Left cardiac atrium (tissue), 4 donors: Measurements from ENCODE around the gene CD44. TPM values are rescaled to one million over a fixed set of nuclear protein-coding genes. Genes with fewer than 3 reads are reported as not detected.

Experiments
- ATAC-seq, 2 donors: fragments of 200-7000 bp; cut with Tn5 transposase; one replicate each; pipeline ENCODE4 v1.9.1; 2020; ENCODE audit warnings: mild to moderate bottlenecking in 2 of 2, moderate library complexity in 2 of 2
- DNase-seq: peaks from one replicate; pipeline ENCODE4 v3.0.0-alpha.2; 2020
- intact Hi-C, 2 donors: fragments of 100-400 bp; cut with DNase I; formaldehyde crosslinking; loops; one replicate each; pipeline versions ENCODE4 v1.14.1 to v1.15.1; 2022 to 2023
- total RNA-seq, 2 donors: library from RNA; stranded (reverse); fragmentation: NEBNext Ultra II Directional; extraction: Animal tissue kit (Norgen Biotek cat#: 25700); gene quantifications; one replicate each; pipeline ENCODE4 v1.2.1, GENCODE V29; 2021
- donor health status: DM: no; HTN: yes; CAD: no.
- donor health status: DM: no; HTN: yes; CAD: no; lungs with severe emphysema.
- donor health status: DM: yes; HTN: yes; CAD: no.
- donor health status: Dilated cardiomyopathy.

CD44 gene
- total RNA-seq, 2 donors from 2014 or later, result 63.6 to 71.2 TPM

GRCh38 chr11:35262056-35262455 lies 123.1 kb downstream of the CD44 start:
- intact Hi-C loops, result no loop called here
- DNase-seq (no peak), ATAC-seq (no peak)

- intact Hi-C loops, result no loop called here
- ATAC-seq (no peak), DNase-seq (no peak)
These were observed 123.8 kb downstream of the CD44 start for GRCh38 chr11:35262735-35263134.

GRCh38 chr11:35265755-35266454 lies 126.9 kb downstream of the CD44 start:
- DNase-seq, result no peak
- intact Hi-C loops, result no loop called here
- ATAC-seq, result no peak

GRCh38 chr11:35267504-35267903 lies 128.5 kb downstream of the CD44 start:
- intact Hi-C loops, result no loop called here
- ATAC-seq (no peak), DNase-seq (no peak)

- DNase-seq (no peak), ATAC-seq (no peak)
- intact Hi-C loops, result no loop called here
These were observed 131.4 kb downstream of the CD44 start for GRCh38 chr11:35270342-35270741.

- DNase-seq (no peak), ATAC-seq (no peak)
- intact Hi-C loops, result no loop called here
These were observed 132.1 kb downstream of the CD44 start for GRCh38 chr11:35271031-35271430.

GRCh38 chr11:35272391-35272902 lies 133.5 kb downstream of the CD44 start:
- intact Hi-C loops, result no loop called here
- no peak for ATAC-seq
- no peak for DNase-seq

GRCh38 chr11:35274909-35275785 lies 136.2 kb downstream of the CD44 start:
- intact Hi-C loops, result no loop called here
- DNase-seq (peak; percentile 56), ATAC-seq (peak; percentile 41 to 72)

GRCh38 chr11:35275786-35276170 lies 136.8 kb downstream of the CD44 start:
- ATAC-seq, result peak in 1 of 2 donors; percentile 16
- no peak for DNase-seq
- intact Hi-C loops, result no loop called here

- intact Hi-C loops, result no loop called here
- DNase-seq (no peak), ATAC-seq (peak in 1 of 2 donors; percentile 52)
These were observed 137.6 kb downstream of the CD44 start for GRCh38 chr11:35276396-35277145.

- DNase-seq, result no peak
- ATAC-seq, result no peak
- intact Hi-C loops, result no loop called here
These were observed 138.9 kb downstream of the CD44 start for GRCh38 chr11:35277827-35278226.

GRCh38 chr11:35280727-35281126 lies 141.8 kb downstream of the CD44 start:
- no peak for DNase-seq
- intact Hi-C loops, result no loop called here
- peak in 1 of 2 donors; percentile 25 for ATAC-seq

GRCh38 chr11:35281169-35281688 lies 142.3 kb downstream of the CD44 start:
- DNase-seq (no peak), ATAC-seq (peak; percentile 72 to 77)
- intact Hi-C loops, result no loop called here

Other genes starting within 250 kb of the CD44 start
- 10 to 100 TPM; 19.8 to 30.4 TPM for gene APIP, start 222.8 kb upstream of the CD44 start, total RNA-seq
- 100 to 1,000 TPM in 1 of 2 donors, 10 to 100 TPM in 1; 92.1 to 115 TPM for gene PDHX, start 222.6 kb upstream of the CD44 start, total RNA-seq